Liver (tissue), 9 donors: Measurements from ENCODE around the gene KIF11. TPM values are rescaled to one million over a fixed set of nuclear protein-coding genes. Genes with fewer than 3 reads are reported as not detected.

Experiments used
- DNase-seq: peaks from one replicate; pipeline ENCODE4 v3.0.0-alpha.2; 2017; ENCODE audit warnings: low spot score
- H3K27ac ChIP-seq, 2 donors: one replicate each; pipeline ENCODE4 v1.7.0; 2013; ENCODE audit warnings: inconsistent platforms in 2 of 2, low read length in 2 of 2, control low read depth in 1 of 2, low read depth in 1 of 2, mild to moderate bottlenecking in 1 of 2
- H3K27me3 ChIP-seq, 4 donors: one replicate each; pipeline versions ENCODE4 v1.6.1 to v1.7.0; 2013; ENCODE audit warnings: low read length in 3 of 4, inconsistent platforms in 1 of 4, mild to moderate bottlenecking in 1 of 4, moderate library complexity in 1 of 4; ENCODE audit not compliant: control insufficient read depth in 4 of 4, insufficient read depth in 4 of 4
- H3K36me3 ChIP-seq, 4 donors: one replicate each; pipeline versions ENCODE4 v1.6.1 to v1.7.0; 2013; ENCODE audit warnings: low read length in 3 of 4, mild to moderate bottlenecking in 3 of 4, low read depth in 1 of 4, moderate library complexity in 1 of 4; ENCODE audit not compliant: control insufficient read depth in 4 of 4, insufficient read depth in 3 of 4
- H3K4me1 ChIP-seq, 4 donors: one replicate each; pipeline versions ENCODE4 v1.6.1 to v1.7.0; 2013; ENCODE audit warnings: low read length in 3 of 4, mild to moderate bottlenecking in 3 of 4, moderate library complexity in 1 of 4; ENCODE audit not compliant: control insufficient read depth in 4 of 4, insufficient read depth in 4 of 4
- H3K4me3 ChIP-seq, 3 donors: one replicate each; pipeline versions ENCODE4 v1.6.1 to v1.7.0; 2013; ENCODE audit warnings: low read length in 3 of 3, control low read depth in 1 of 3, low read depth in 1 of 3, mild to moderate bottlenecking in 1 of 3
- H3K9ac ChIP-seq, 2 donors: one replicate each; pipeline ENCODE4 v1.7.0; 2013; ENCODE audit warnings: low read length in 2 of 2, mild to moderate bottlenecking in 2 of 2, moderate library complexity in 2 of 2, control low read depth in 1 of 2, low read depth in 1 of 2
- H3K9me3 ChIP-seq, 4 donors: one replicate each; pipeline versions ENCODE4 v1.6.1 to v1.7.0; 2013; ENCODE audit warnings: low read length in 3 of 4; ENCODE audit not compliant: control insufficient read depth in 4 of 4
- ATF3 ChIP-seq: IDR thresholded peaks from 2 replicates; pipeline ENCODE4 v1.6.1; 2016; ENCODE audit warnings: antibody characterized with exemption
- CTCF ChIP-seq: fragments of 150-350 bp; IDR thresholded peaks from 2 replicates; pipeline ENCODE4 v1.5.1; 2017; ENCODE audit warnings: improper control_type of control experiment, low read depth, low read length; ENCODE audit not compliant: missing input control
- EGR1 ChIP-seq, 2 donors: IDR thresholded peaks; 2 replicates each; pipeline ENCODE4 v1.6.1; 2016 to 2018; ENCODE audit warnings: antibody characterized with exemption in 2 of 2, low read depth in 2 of 2
- FOXA1 ChIP-seq: IDR thresholded peaks from 2 replicates; pipeline ENCODE4 v1.6.1; 2016; ENCODE audit warnings: antibody characterized with exemption
- FOXA2 ChIP-seq: IDR thresholded peaks from 2 replicates; pipeline ENCODE4 v1.6.1; 2016; ENCODE audit warnings: antibody characterized with exemption
- HNF4A ChIP-seq, 2 donors: conservative IDR thresholded peaks; 2 replicates each; pipeline ENCODE4 v1.6.1; 2016; ENCODE audit warnings: antibody characterized with exemption in 2 of 2, mild to moderate bottlenecking in 2 of 2
- JUND ChIP-seq, 2 donors: IDR thresholded peaks; 2 replicates each; pipeline ENCODE4 v1.6.1; 2016; ENCODE audit warnings: antibody characterized with exemption in 2 of 2
- NR2F2 ChIP-seq: IDR thresholded peaks from 2 replicates; pipeline ENCODE4 v1.6.1; 2016; ENCODE audit warnings: antibody characterized with exemption
- RAD21 ChIP-seq, 2 donors: IDR thresholded peaks; 2 replicates each; pipeline ENCODE4 v1.6.1; 2016; ENCODE audit warnings: antibody characterized with exemption in 2 of 2, mild to moderate bottlenecking in 2 of 2
- REST ChIP-seq: IDR thresholded peaks from 2 replicates; pipeline ENCODE4 v1.6.1; 2016; ENCODE audit warnings: antibody characterized with exemption, mild to moderate bottlenecking
- SP1 ChIP-seq: IDR thresholded peaks from 2 replicates; pipeline ENCODE4 v1.6.1; 2018; ENCODE audit warnings: antibody characterized with exemption, mild to moderate bottlenecking
- TAF1 ChIP-seq: conservative IDR thresholded peaks from 2 replicates; pipeline ENCODE4 v1.6.1; 2016; ENCODE audit warnings: antibody characterized with exemption, mild to moderate bottlenecking
- YY1 ChIP-seq: IDR thresholded peaks from 2 replicates; pipeline ENCODE4 v1.6.1; 2016; ENCODE audit warnings: antibody characterized with exemption, mild to moderate bottlenecking
- ZBTB33 ChIP-seq: IDR thresholded peaks from 2 replicates; pipeline ENCODE4 v1.6.1; 2016; ENCODE audit warnings: antibody characterized with exemption
- WGBS: extraction: QIAGEN DNeasy Blood & Tissue Kit; methylation state at CpG from one replicate; pipeline ENCODE4 v1.1.7; 2013; 5-methylcytosine and 5-hydroxymethylcytosine counted together
- polyA plus RNA-seq, 2 donors: library from polyadenylated mRNA; stranded (reverse) in 1 of 2; unstranded in 1 of 2; fragments of 200-250 nt in 1 of 2; fragments of >200 nt in 1 of 2; fragmentation: Nextera tagmentation in 1 of 2; extraction: Ambion mirVana in 1 of 2; gene quantifications; one replicate each; pipeline versions ENCODE4 v1.2.1 to v1.2.3, GENCODE V29; 2013 to 2015
- total RNA-seq, 2 donors: library from RNA; depleted of rRNA; stranded (reverse); fragments of >200 nt; gene quantifications; one replicate each; pipeline ENCODE4 v1.2.3, GENCODE V29; 2014
- donor health status: healthy.
- donor health status: healthy.
- donor health status: healthy.
- donor health status: healthy.
- donor health status: healthy.

KIF11 gene
- total and polyA plus RNA-seq, 4 donors = 0.25 to 29.2 (median 0.58) TPM

GRCh38 chr10:92573091-92573797, 19.7 kb upstream of the KIF11 start:
- Histone ChIP-seq H3K27ac (peak overlapping the region; percentile 95 to 96), H3K9me3 (no peaks in the 10 kb centered on the region), H3K4me3 (peak overlapping the region; percentile 89 to 96 (median 93)), H3K36me3 (no peaks in the 10 kb centered on the region), H3K27me3 (no peaks in the 10 kb centered on the region), H3K9ac (peak overlapping the region; percentile 89 to 90), H3K4me1 (peaks cover 2 to 24% (median 17%) of the 10 kb centered on the region in 4 donors)
- TF ChIP-seq CTCF (peak; percentile 26), REST (no peak), TAF1 (peak; percentile 28), RAD21 (IDR thresholded peaks at IDR 0.05) (peak in 1 of 2 donors; percentile 31), ATF3 (no peak)
- under 1% methylated on average over 56 of the region's 56 CpGs for WGBS
- peak; percentile 38 for DNase-seq

GRCh38 chr10:92573798-92574547, 19.0 kb upstream of the KIF11 start, which contains the start of gene IDE:
Gene IDE (minus strand): TSS chr10:92574093. CDS start chr10:92574019, 74 bp downstream.
- WGBS = under 1% methylated on average over 80 of the region's 80 CpGs
- DNase-seq = peak; percentile 89
- peak within 1 kb of the TSS; percentile 95 to 96 for H3K27ac ChIP-seq
- TF ChIP-seq SP1 = peak; percentile 5
- peak; percentile 74 for TF ChIP-seq YY1
- peak; percentile 66 for TF ChIP-seq CTCF
- TF ChIP-seq ATF3 = no peak
- no peak for TF ChIP-seq FOXA1
- TF ChIP-seq TAF1 = peak; percentile 42
- no peak for TF ChIP-seq JUND (IDR thresholded peaks at IDR 0.05)
- no peak for TF ChIP-seq HNF4A (conservative IDR thresholded peaks at IDR 0.05)
- TF ChIP-seq FOXA2 = no peak
- peak; percentile 80 for TF ChIP-seq RAD21 (IDR thresholded peaks at IDR 0.05)
- TF ChIP-seq REST = no peak
- TF ChIP-seq NR2F2 = no peak
- TF ChIP-seq EGR1 (IDR thresholded peaks at IDR 0.05; ENCODE audit: low read depth in 2 of 2) = no peak
- no peak for TF ChIP-seq ZBTB33

More at GRCh38 chr10:92573798-92574547, 19.0 kb upstream of the KIF11 start, which contains the start of gene IDE:
- peaks cover 2 to 24% (median 17%) of the 10 kb centered on the region in 4 donors for H3K4me1 ChIP-seq
- no peaks in the 10 kb centered on the region for H3K36me3 ChIP-seq
- peak within 1 kb of the TSS; percentile 89 to 96 (median 93) for H3K4me3 ChIP-seq
- no peaks in the 10 kb centered on the region for H3K9me3 ChIP-seq
- peak within 1 kb of the TSS; percentile 89 to 90 for H3K9ac ChIP-seq
- H3K27me3 ChIP-seq = no peaks in the 10 kb centered on the region
